RCC 7860 (cell line): ENCODE data around the gene ITSN2.
A peak's percentile ranks its signal among the peaks of the same experiment; 100 is the strongest.
"Not testable (repeated sequence)": the region's sequence is repeated elsewhere in the genome, so short reads cannot be mapped to it uniquely, and the experiment has no call there.

ENCODE experiments used
- DNase-seq: peaks from one replicate; pipeline ENCODE4 v3.0.0-alpha.2; 2015; ENCODE audit warnings: low spot score
- FAIRE-seq: peaks from 2 replicates; lab custom pipeline; 2012; peaks lifted over from hg19 to GRCh38; lab: Jason Lieb, UNC

ITSN2 gene

DNA sequence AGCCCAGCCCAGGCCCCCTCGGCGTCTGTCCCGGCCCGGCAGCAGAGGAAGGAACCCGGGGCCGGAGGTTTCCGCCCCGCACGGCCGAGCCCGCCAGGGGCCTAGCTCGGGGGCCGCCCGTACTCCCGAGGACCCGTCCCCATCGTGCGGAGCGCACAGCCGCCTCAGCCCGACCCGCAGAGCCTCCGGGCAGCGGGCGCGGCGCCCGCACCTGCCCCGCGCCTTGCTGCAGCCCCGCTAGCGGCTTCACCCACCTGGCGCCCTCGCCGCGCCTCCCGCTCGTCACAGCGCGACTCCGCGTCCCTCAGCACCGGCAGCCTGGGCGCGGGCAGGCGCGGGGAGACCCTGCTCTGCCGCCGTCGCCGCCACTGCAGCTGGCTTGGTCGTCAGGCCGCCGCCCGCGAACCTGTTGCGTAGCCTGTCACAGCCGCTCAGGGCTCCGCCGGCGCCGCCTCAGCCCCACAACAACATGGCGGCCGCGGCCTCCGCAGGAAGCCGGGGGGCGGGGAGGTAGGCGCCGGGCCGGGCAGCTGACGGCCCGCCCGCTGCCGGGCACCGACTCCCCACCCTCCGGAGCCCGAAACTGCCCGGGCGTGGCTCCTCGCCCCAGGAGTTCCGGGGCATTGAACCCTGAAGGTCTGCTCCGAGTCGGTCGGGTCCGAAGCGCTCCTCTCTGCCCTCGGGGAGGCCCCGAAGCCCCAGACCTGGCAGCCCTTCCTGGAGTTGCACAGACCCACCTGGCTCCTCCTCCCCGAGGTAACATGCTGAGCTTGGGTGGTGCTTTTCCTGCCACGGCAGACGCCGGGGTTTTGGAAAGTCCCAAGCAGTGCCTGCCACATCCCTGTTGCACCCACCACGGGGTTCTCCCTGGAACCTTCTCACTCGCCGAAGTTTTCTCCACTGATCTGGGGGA lies at the start of gene ITSN2:
TSS of gene ITSN2 (minus strand) at position 487 of the 913 bp plus-strand sequence. CDS start 32,454 bp downstream, outside the sequence.
- peak; percentile 47 for DNase-seq
- FAIRE-seq = no peak

DNA sequence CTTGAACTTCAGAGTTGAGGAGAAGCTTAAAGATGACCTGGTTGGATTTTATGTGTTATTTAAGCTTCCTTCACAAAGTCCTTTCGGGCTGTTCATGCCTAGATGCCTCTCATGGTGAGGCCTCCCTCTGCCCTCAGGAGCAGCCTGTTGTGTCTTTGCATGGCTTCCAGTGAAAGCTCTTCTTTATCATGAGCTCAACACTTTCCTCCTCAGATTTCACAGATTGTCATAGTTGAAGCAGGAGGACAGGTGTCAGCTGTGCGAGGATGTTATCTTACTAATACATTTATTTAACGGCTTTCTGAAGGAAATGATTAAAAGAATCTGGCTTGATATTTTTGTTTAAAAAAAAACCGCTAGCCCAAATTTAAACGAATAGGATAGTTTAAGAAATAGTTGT lies 48.8 kb upstream of the ITSN2 start:
- no peak for DNase-seq
- no peak for FAIRE-seq

DNA sequence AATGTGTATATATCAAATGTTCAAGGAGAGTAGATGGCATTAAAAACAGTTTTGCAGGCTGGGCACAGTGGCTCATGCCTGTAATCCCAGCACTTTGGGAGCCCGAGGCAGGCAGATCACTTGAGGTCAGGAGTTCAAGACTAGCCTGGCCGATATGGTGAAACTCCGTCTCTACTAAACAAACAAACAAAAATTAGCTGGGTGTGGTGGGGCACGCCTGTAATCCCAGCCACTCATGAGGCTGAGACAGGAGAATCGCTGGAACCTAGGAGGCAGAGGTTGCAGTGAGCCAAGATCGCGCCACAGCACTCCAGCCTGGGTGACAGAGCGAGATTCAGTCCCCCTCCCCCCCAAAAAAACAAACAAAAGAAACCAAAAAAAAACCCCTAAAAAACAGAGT lies 48.4 kb upstream of the ITSN2 start:
- not testable (repeated sequence) for DNase-seq, FAIRE-seq

DNA sequence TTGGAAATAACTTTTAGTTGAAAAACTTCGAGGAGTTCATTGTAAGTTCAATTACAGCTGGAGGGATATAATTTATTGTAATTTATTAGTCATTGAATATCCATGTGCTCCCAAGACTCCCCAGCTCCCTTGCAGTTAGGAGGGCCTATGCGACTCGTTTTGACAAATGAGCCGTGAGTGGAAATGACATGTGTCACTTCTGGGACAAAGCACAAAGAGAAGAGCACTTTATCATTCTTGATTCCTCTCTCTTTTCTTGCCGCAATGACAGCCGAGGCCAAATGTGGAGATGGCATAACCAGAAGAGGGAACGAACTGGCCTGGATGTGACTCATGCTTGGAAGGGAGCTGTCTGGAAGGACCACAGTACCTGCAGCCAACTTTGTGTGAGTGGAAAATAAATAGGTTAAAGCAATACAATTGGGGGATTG lies 44.2 kb upstream of the ITSN2 start:
- DNase-seq (no peak), FAIRE-seq (no peak)

DNA sequence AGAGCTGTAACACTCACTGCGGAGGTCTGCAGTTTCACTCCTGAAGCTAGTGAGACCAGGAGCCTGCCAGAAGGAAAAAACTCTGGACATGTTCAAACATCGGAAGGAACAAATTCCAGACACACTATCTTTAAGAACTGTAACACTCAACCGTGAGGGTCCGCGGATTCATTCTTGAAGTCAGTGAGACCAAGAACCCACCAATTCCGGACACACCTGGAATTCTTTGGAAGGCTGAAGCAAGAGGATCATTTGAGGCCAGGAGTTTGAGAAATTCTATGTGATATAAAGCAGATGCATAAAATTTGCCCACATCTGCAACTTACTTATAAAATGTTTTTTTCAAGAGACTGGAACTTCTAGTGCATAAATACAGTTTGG lies 43.5 kb upstream of the ITSN2 start:
- FAIRE-seq = no peak

DNA sequence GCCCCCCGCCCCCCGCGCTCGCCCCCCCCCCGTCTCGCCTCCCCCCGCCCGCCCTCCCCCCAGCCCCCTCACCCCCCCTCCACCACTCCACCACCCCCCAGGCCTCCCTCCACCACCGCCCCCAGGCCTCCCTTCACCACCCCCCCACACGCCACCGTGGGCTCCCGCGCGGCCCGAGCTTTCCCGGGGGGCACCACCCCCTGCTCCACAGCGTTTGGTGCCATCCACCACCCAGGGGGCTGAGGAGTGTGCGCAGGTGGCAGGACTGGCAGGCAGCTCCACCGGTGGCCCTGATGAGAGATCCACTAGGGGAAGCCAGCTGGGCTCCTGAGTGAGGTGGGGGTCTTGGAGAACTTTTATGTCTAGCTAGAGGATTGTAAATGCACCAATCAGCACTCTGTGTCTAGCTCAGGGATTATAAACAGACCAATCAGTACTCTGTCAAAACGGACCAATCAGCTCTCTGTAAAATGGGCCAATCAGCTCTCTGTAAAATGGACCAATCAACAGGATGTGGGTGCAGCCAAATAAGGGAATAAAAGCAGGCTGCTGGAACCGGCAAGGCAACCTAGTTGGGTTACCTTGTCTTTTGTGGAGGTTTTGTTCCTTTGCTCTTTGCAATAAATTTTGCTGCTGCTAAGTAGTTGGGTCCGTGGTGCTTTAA lies 43.0 kb upstream of the ITSN2 start:
- no peak for FAIRE-seq
- no peak for DNase-seq

More for the DNA sequence above, 43.5 kb upstream of the ITSN2 start:
- no peak for DNase-seq

DNA sequence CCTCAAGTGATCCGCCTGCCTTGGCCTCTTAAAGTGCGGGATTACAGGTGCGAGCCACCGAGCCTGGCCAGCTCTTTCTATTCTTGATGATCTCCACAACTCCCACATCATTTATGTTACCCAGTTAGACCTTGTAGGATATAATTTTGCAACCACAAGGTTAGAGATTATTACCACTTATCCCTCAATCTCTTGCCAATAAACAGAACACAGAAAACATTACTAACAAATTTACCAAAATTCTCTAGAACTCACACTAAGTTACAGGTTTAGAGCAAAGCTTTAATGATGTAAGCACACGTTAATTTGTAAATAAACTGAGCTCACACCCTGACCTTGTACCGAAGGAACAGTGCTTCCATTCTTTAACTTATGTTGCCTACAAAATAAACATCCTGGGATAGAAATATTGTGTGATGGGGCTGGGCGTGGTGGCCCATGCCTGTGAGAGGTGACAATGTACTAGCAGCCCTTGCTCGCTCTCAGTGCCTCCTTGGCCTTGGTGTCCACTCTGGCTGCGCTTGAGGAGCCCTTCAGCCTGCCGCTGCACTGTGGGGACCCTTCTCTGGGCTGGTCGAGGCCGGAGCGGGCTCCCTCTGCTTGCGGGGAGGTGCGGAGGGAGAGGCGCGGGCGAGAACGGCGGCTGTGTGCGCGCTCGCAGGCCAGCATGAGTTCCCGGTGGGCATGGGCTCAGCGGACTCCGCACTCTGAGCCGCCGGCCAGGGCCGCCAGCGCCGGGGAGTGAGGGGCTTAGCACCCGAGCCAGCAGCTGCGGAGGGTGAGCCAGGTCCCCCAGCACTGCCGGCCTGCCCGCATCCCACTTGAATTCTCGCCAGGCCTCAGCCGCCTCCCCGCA lies 42.1 kb upstream of the ITSN2 start:
- FAIRE-seq = no peak
- no peak for DNase-seq

DNA sequence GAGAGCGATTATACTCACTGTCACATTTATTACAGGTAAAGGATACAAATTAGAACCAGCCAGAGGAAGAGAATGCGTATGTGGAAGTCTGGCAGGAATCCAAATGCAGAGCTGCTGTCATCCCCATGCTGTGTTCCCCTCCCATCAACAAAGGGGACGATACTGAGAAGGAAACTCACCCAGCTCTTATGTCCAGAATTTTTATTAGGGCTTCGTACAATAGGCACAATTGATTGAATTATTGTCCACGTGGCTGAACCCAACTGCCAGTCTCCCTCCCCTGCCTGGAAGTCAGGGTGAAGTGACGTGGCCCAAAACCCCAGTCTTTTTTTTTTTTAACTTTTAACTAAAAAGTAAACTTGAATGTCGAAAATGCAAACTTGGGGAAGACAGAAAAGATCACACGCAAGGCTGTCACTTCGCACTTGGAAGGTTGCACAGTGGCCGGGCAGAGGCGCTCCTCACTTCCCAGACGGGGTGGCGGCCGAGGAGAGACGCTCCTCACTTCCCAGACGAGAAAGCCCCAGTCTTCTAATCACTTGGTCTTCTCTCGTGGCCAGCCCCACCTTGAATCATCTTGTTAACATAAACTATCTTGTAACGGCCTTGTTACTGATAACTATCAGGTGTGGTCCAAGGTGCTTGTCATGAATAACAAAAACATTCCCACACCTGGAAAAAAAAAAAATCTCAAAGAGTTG lies 40.0 kb upstream of the ITSN2 start:
- no peak for FAIRE-seq
- no peak for DNase-seq

DNA sequence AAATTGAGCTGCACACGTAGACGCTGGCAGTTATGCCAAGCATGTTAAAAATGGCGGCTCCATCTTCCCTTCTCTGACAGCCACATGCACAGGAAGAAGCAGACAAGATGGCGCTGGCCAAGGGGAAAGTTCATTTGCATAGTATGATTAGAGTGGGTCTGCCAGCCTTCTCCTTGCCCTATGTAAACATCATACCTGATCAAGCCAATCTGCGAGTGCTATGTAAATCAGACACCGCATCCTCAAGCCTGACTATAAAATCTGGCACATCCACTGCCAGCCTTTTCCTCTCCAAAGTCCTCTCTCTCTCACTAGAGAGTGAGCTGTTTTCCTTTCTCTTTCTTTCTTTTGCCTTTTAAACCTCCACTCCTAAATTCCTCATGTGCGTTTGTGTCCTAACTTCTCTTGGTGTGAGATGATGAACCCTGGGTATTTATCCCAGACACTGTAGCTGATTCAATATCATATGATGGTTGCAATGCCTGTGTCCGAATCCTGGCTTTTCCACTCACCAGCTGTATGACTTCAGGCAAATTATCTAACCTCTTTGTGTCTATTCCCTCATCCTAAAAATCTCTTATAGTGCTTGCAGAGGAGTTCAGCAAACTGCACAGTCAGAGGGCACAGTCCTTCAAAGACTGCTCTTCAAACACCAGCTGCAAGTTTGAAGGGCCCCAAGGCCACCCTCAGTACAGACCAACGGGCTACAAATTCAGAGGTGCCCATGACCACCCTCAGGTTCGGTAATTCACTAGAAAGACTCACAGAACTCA lies 39.3 kb upstream of the ITSN2 start:
- no peak for FAIRE-seq

DNA sequence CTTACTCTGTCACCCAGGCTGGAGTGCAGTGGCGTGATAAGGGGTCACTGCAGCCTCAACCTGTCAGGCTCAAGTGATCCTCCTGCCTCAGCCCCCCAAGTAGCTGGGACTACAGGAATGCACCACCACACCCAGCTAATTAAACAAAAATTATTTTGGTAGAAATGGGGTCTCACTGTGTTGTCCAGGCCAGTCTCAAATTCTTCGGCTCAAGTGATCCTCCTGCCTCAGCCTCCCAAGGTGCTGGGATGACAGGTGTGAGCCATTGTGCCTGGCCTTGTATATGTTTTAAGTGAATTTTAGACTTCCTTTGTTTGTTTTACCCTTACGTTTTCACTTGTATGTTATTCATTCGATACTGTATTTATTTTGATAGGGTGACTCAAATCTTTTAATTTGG lies 34.7 kb upstream of the ITSN2 start:
- FAIRE-seq = no peak
- no peak for DNase-seq

More for the DNA sequence above, 39.3 kb upstream of the ITSN2 start:
- DNase-seq = no peak

DNA sequence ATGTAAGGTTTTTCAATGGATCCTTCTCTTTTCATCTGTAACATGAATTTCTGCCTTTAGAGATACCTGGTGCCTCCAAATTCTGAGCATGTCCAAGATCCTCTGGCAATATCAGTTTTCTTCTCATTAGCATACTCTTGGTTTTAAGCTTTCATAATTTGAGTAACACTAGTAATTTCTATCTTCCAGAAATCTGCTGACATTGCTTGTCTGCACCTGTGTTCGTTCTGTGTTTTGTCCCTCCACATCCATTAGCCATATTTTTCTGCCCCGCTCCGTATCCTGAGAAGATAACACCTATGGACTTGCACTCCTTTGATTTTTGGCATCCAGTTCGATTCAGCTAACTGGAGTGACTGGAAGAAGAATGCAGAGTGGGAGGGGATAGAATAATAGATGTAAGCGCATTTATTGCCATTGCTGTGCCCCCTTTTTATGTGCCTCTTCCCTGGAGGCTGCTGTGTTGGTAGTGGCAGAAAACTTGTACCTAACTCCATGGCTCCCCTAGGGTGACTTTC lies 32.3 kb upstream of the ITSN2 start:
- DNase-seq = no peak

DNA sequence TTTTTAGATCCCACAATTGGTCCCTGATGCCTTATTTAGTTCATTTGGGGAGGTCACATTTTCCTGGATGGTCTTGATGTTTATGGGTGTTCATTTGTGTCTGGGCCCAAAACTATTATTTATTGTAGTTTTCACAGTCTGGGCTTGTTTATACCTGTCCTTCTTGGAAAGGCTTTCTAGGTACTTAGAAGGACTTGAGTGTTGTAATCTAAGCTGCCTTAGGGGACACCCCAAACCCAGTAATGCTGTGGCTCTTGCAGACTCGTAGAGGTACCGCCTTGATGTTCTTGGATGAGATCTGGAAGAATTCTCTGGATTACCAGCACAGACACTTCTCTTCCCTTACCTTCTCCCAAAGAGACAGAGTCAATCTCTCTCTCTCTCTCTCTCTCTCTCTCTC lies 25.0 kb upstream of the ITSN2 start:
- DNase-seq (no peak), FAIRE-seq (no peak)

More for the DNA sequence above, 32.3 kb upstream of the ITSN2 start:
- no peak for FAIRE-seq

DNA sequence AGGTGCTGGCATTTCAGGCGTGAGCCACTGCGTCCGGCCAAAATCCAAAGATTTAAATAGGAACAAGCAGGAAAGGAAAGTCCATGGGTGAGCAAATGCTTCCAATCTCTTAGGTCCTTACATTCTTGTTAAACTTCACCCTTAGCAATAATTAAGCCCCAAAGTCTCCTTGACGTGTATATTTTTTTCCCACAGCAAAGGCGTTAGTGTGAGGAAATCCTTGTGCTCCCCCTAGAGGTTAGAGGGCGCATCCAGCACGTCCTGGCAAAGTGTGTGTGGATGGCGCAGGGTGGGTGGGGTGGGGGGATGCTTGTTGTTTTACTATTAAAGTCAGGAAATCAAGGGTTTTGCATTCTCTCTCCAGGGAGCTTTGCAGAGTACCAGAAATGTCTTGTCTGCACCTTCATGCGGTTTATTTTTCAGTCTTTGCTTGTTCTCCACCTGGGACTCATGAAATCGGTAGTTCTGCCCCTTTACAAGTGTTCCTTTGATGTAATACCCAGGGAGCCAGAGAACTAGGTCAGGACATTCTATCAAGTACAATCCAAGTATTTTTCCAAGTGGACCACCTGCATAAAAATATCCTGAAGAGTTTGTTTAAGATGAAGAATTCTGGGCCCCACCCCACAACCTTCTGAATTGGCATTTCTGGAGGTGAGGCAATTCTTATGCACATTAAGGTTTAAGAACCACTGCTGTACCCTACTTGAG lies 22.2 kb upstream of the ITSN2 start:
- DNase-seq = peak; percentile 42
- no peak for FAIRE-seq

DNA sequence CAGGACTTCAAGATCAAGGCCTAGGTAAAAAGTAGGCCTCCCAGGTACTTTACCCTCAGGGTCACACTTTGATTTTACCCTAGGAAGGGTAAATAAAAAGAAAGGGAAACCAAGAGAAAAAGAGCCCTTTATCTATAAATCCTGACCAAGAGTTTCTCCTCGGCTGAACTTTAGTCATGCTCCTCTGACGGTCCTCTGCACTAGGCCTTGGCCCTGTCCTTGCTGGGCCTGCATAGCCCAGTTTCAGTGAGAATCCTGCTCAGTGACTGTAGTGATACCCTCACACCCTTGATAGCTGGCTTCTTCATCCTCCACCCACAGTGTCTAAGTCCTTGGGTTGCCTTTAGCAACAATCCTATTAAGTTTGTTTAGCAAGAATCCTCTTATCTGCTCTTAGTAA lies 20.5 kb upstream of the ITSN2 start:
- DNase-seq = no peak
- FAIRE-seq = no peak

DNA sequence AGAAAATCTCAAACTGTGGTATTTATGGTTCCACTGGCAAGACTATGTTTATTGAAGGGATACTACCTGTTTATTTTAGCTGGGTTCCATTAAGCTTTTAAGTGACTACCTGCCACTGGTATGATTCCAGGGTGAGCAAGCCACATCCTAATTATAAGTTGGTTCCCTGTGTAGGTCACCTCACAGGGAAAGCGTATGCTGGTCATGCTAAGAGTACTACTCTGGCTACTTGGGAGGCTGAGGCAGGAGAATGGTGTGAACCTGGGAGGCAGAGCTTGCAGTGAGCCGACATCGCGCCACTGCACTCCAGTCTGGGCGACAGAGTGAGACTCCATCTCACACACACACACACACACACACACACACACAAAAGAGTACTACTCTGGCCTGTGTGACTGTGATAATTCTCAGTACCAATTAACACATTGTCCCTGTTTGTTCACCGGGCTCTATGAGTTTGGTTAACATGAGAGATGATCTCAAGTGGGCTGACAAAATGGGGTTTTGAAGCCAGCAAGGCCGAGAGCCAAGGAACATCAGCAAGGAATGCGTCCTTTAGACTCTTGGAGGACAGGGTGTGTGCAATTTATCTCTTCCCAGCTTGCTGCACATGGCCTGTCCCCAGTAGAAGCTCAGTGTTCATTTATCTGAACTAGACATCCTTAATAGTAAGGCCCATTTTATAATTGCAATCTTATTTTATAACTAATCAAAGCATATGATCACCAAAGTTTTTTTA lies 15.2 kb upstream of the ITSN2 start:
- no peak for FAIRE-seq
- no peak for DNase-seq

DNA sequence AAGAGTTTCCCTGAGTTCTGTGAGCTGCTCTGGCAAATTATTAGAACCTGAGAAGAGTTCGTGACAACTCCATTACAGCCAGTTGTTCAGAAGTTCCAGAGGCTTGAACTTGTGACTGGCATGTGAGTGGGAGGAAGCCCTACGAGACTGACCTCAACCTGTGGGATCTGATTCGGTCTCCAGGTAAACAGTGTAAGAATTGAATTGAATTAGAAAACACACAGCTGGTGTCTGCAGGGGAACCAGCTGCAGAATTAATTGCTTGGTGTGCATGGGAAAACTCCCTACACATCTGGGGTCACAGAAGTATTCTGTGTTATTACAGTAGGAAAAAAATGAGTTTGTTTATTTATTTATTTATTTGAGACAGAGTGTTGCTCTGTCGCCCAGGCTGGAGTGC lies 14.0 kb upstream of the ITSN2 start:
- FAIRE-seq (no peak), DNase-seq (no peak)

DNA sequence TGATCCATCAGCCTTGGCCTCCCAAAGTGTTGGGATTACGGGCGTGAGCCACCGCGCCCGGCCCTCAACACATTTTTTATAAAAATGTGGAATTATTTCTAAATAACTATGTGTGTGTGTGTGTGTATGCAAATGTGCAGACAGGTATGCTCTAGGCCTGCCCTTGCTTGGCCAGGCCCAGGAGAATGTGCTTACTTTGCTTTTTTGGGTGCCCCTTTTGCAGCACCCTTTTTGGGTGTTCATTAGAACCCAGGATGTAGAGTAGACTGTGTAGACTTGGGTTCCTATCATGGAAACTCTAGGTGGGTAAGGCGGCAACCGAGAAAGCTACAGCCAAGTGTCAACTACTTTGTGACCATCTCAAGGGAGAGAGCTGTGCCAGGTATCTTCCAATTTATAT lies 11.7 kb upstream of the ITSN2 start:
- no peak for FAIRE-seq
- no peak for DNase-seq

DNA sequence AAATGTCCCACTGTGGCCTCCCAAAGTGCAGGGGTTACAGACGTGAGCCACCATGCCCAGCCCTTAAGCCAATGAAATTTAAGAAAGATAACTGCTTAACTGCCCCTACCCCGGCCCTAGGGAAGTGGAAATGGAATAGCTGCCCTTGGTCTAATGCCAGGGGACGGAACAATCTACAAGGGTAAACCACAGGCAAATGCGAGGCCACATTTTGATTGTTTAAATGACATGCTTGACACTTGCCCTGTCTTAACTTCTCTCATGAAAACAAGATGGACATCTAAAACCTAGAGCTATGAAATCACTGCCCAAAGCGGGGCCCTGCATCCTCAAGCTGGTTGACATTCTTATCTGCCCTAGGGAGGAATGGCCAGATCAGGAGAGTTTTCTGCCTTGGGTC lies 5.5 kb upstream of the ITSN2 start:
- DNase-seq (no peak), FAIRE-seq (no peak)
